Ammon's horn (tissue), 1 donor: ENCODE data around the gene DRD4.
"Not testable (repeated sequence)": the region's sequence is repeated elsewhere in the genome, so short reads cannot be mapped to it uniquely, and the experiment has no call there.

Experiments
- DNase-seq: peaks from one replicate; pipeline ENCODE4 v3.0.0-alpha.2; 2016; ENCODE audit warnings: low spot score

Gene DRD4

GRCh38 chr11:679271-680207 is 42.5 kb downstream of the DRD4 start:
- DNase-seq = no peak

GRCh38 chr11:680476-680875 is 43.4 kb downstream of the DRD4 start:
- no peak for DNase-seq

GRCh38 chr11:680970-681369 is 43.9 kb downstream of the DRD4 start:
- no peak for DNase-seq

GRCh38 chr11:686451-687243 is 49.6 kb downstream of the DRD4 start:
- DNase-seq = no peak

- no peak for DNase-seq
Observed at GRCh38 chr11:687751-688150, 50.7 kb downstream of the DRD4 start.

- DNase-seq = no peak
Observed at GRCh38 chr11:688681-689080, 51.6 kb downstream of the DRD4 start.

GRCh38 chr11:689625-690024 is 52.6 kb downstream of the DRD4 start:
- no peak for DNase-seq

- not testable (repeated sequence) for DNase-seq
Observed at GRCh38 chr11:690244-690643, 53.2 kb downstream of the DRD4 start.
